ENCODE measurements around the gene FAM89B. TPM values are rescaled to one million over a fixed set of nuclear protein-coding genes. Genes with fewer than 3 reads are reported as not detected.
A peak's percentile ranks its signal among the peaks of the same experiment; 100 is the strongest.

FAM89B gene
- total and polyA plus RNA-seq, 2 of the 8 experiments (the other 6 are each of a cell fraction or from before 2014, with no cell fraction given): 15.8 to 32.4 TPM

- CTCF ChIA-PET (ENCODE audit: partially characterized antibody): interaction anchor here (0.6 to 10.5 kb wide), 14 partner anchors 8 to 231 kb away, joined by 3 to 284 read pairs (median 4); partner anchors contain the start of genes FAM89B, LTBP3 and ZNRD2
- H2AFZ ChIP-seq (ENCODE audit: low read length): no peak overlapping the region; the same call in 1 of the 2 replicates
- no peaks in the 10 kb centered on the region for H3K9me3 ChIP-seq (ENCODE audit: insufficient read depth in 2 of 2, low read depth in 1 of 2, low read length in 1 of 2)
- peaks cover 7% of the 10 kb centered on the region; the same call in 1 of the 2 replicates for H3K23me2 ChIP-seq (ENCODE audit: low read depth, low read length)
- H3K56ac ChIP-seq (replicated peaks; ENCODE audit: insufficient read length, low read depth, low read length): no peak overlapping the region
- H3K4me2 ChIP-seq (ENCODE audit: insufficient read depth in 1 of 2, low read depth in 2 of 2, low read length in 2 of 2): peak overlapping the region; percentile 84 to 93
- H3K79me2 ChIP-seq (ENCODE audit: control insufficient read depth in 1 of 2, insufficient read depth in 2 of 2, low read length in 2 of 2): no peaks in the 10 kb centered on the region
- no peak overlapping the region for H3K23ac ChIP-seq (ENCODE audit: insufficient read length)
- no peak overlapping the region for H2BK12ac ChIP-seq (ENCODE audit: low read depth, low read length)
- peak in 1 of 2 experiments; percentile 100 for DNase-seq (ENCODE audit: low read depth in 1 of 2, low spot score in 2 of 2)
- H3K4ac ChIP-seq (replicated peaks; ENCODE audit: insufficient read length, low read depth, low read length): no peak overlapping the region
- H2BK5ac ChIP-seq (ENCODE audit: low read depth, low read length): no peak overlapping the region
- H3K14ac ChIP-seq (ENCODE audit: insufficient read length): no peak overlapping the region
- no peak overlapping the region for H2BK120ac ChIP-seq (replicated peaks; ENCODE audit: low read depth, low read length)
- H4K91ac ChIP-seq (replicated peaks; ENCODE audit: insufficient read length, low read length): no peak overlapping the region
- H4K5ac ChIP-seq (ENCODE audit: insufficient read length, low read depth, low read length): no peak overlapping the region
- TF ChIP-seq GABPA (IDR thresholded peaks at IDR 0.05; ENCODE audit: borderline replicate concordance, insufficient read depth, low read length) (0 out of 2 replicates have a peak, but pooled peaks have one; percentile 40), TBP (IDR thresholded peaks at IDR 0.05; ENCODE audit: low read depth, low read length) (no peak; the same call in 1 of the 2 replicates), E2F6 (IDR thresholded peaks at IDR 0.05) (0 out of 2 replicates have a peak, but pooled peaks have one; percentile 23), KDM4A (IDR thresholded peaks at IDR 0.05; ENCODE audit: low read depth, low read length, severe bottlenecking) (peak; percentile 84), SIRT6 (IDR thresholded peaks at IDR 0.05; ENCODE audit: low read length) (no peak), TAF1 (IDR thresholded peaks at IDR 0.05; ENCODE audit: low read depth, low read length) (0 out of 2 replicates have a peak, but pooled peaks have one; percentile 34), BACH1 (IDR thresholded peaks at IDR 0.05; ENCODE audit: low read length) (peak; percentile 23; the same call in 1 of the 2 replicates), MAX (IDR thresholded peaks at IDR 0.05) (0 out of 2 replicates have a peak, but pooled peaks have one; percentile 10)
- peaks cover 0 to 7% of the 10 kb centered on the region in 2 experiments for H4K20me1 ChIP-seq (replicated peaks in 1 of 2; ENCODE audit: control insufficient read depth in 1 of 2, insufficient read depth in 2 of 2, low read length in 2 of 2)
- no peak overlapping the region; the same call in 1 of the 2 replicates for H3K18ac ChIP-seq (ENCODE audit: extremely low read depth, low read length)
- H3K27ac ChIP-seq (ENCODE audit: low read depth, low read length): no peak overlapping the region
- no peak overlapping the region for H2BK15ac ChIP-seq (ENCODE audit: low read length)
- WGBS, 2 experiments (ENCODE audit: extremely low coverage in 1 of 2, insufficient coverage in 1 of 2, insufficient read length in 1 of 2, insufficient replicate concordance in 2 of 2, low coverage in 1 of 2, low lambda C conversion rate in 2 of 2, missing lambda C conversion rate in 1 of 2): 10% methylated on average over 52 of the region's 64 CpGs; no CpG with 5 or more reads in 1 of the 2 experiments
- FAIRE-seq: no peak
- no peaks in the 10 kb centered on the region for H3K79me1 ChIP-seq (ENCODE audit: low read depth, low read length)
- peaks cover 0 to 7% (median 4%) of the 10 kb centered on the region in 4 experiments; a peak in 5 of 7 replicates for H3K4me1 ChIP-seq (replicated peaks in 1 of 4; ENCODE audit: control insufficient read depth in 3 of 4, insufficient read depth in 4 of 4, low read length in 3 of 4)
- H2BK20ac ChIP-seq (ENCODE audit: low read length): no peak overlapping the region
- no peaks in the 10 kb centered on the region for H3K36me3 ChIP-seq (ENCODE audit: control insufficient read depth in 2 of 4, insufficient read depth in 4 of 4, low read length in 3 of 4)
- H3K9ac ChIP-seq (replicated peaks in 1 of 4; ENCODE audit: extremely low read depth in 1 of 4, low read depth in 3 of 4, low read length in 3 of 4): no peak overlapping the region; a peak in 1 of 7 replicates
- H3K4me3 ChIP-seq (ENCODE audit: extremely low read depth in 1 of 4, insufficient read depth in 2 of 4, low read depth in 3 of 4, low read length in 4 of 4): peak overlapping the region; percentile 28 to 68 (median 50)
- H3K27me3 ChIP-seq (replicated peaks in 1 of 4; ENCODE audit: control insufficient read depth in 3 of 4, extremely low read depth in 1 of 4, insufficient read depth in 3 of 4, low read length in 3 of 4): peaks cover 4 to 46% (median 35%) of the 10 kb centered on the region in 4 experiments
- no peak overlapping the region; the same call in 1 of the 2 replicates for H4K8ac ChIP-seq (ENCODE audit: extremely low read depth, insufficient read depth, low read length)
- H2AK5ac ChIP-seq (ENCODE audit: low read depth, low read length): no peak overlapping the region
- POLR2A ChIA-PET (ENCODE audit: partially characterized antibody): interaction anchor here (0.6 to 1.4 kb wide), 7 partner anchors 11 to 314 kb away, joined by 3 to 5 read pairs (median 4); no protein-coding TSS in a partner anchor
Observed at GRCh38 chr11:65546217-65546958, 25.9 kb upstream of the FAM89B start.

All from H1 (cell line).